Endodermal cell (in vitro differentiated cells): ENCODE results near the gene LRP3. TPM values are rescaled to one million over a fixed set of nuclear protein-coding genes. Genes with fewer than 3 reads are reported as not detected.

ENCODE experiments used
- DNase-seq: peaks from one replicate; pipeline ENCODE4 v3.0.0-alpha.2; 2017
- H3K27ac ChIP-seq: 2 replicates; pipeline ENCODE4 v1.5.1; 2013; ENCODE audit warnings: mild to moderate bottlenecking, low read depth, low read length, moderate library complexity
- H3K27me3 ChIP-seq: 2 replicates; pipeline ENCODE4 v1.6.1; 2013; ENCODE audit warnings: mild to moderate bottlenecking, low read length, moderate library complexity; ENCODE audit not compliant: insufficient read depth, control insufficient read depth, poor library complexity, severe bottlenecking
- H3K36me3 ChIP-seq: 2 replicates; pipeline ENCODE4 v1.7.0; 2013; ENCODE audit warnings: mild to moderate bottlenecking, low read length, moderate library complexity; ENCODE audit not compliant: control insufficient read depth, insufficient read depth
- H3K4me1 ChIP-seq: one replicate; pipeline ENCODE4 v1.7.0; 2013; ENCODE audit warnings: low read length; ENCODE audit not compliant: control insufficient read depth, insufficient read depth
- H3K4me3 ChIP-seq: 2 replicates; pipeline ENCODE4 v1.5.1; 2013; ENCODE audit warnings: mild to moderate bottlenecking, low read length, moderate library complexity
- H3K9ac ChIP-seq: 2 replicates; pipeline ENCODE4 v1.6.1; 2013; ENCODE audit warnings: mild to moderate bottlenecking, low read length, moderate library complexity; ENCODE audit not compliant: poor library complexity, severe bottlenecking; ENCODE audit errors: extremely low read depth
- H3K9me3 ChIP-seq: 2 replicates; pipeline ENCODE4 v1.6.1; 2013; ENCODE audit warnings: mild to moderate bottlenecking, low read length, moderate library complexity; ENCODE audit not compliant: control insufficient read depth
- H3K27ac Mint-ChIP-seq: 2 replicates; pipeline ENCODE4 v1.8.0; 2020; ENCODE audit warnings: mixed read lengths
- H3K27me3 Mint-ChIP-seq: 2 replicates; pipeline ENCODE4 v1.8.0; 2021; ENCODE audit warnings: mild to moderate bottlenecking, mixed read lengths; ENCODE audit not compliant: insufficient read depth
- H3K36me3 Mint-ChIP-seq: 2 replicates; pipeline ENCODE4 v1.8.0; 2020; ENCODE audit warnings: low read depth, mixed read lengths
- H3K4me1 Mint-ChIP-seq: 2 replicates; pipeline ENCODE4 v1.8.0; 2020; ENCODE audit warnings: mixed read lengths
- H3K4me3 Mint-ChIP-seq: 2 replicates; pipeline ENCODE4 v1.8.0; 2020; ENCODE audit warnings: mild to moderate bottlenecking, moderate library complexity, mixed read lengths
- H3K9me3 Mint-ChIP-seq: 2 replicates; pipeline ENCODE4 v1.8.0; 2020; ENCODE audit warnings: mild to moderate bottlenecking, mixed read lengths
- WGBS, 2 experiments: methylation state at CpG; one replicate each; pipeline versions ENCODE4 v1.1.5 to v1.1.7; 2013; ENCODE audit warnings: missing lambda C conversion rate in 2 of 2, mixed read lengths in 1 of 2; ENCODE audit not compliant: insufficient coverage in 1 of 2, insufficient read length in 1 of 2; 5-methylcytosine and 5-hydroxymethylcytosine counted together
- long read RNA-seq, 4 experiments: library from polyadenylated mRNA in 2 of 4; library from RNA in 1 of 4; library from capped mRNA in 1 of 4; stranded (forward) in 3 of 4; unstranded in 1 of 4; transcript quantifications; one replicate each; pipeline ENCODE4 v2.0.0, GENCODE V29; 2020 to 2021; ENCODE audit warnings: inconsistent platforms in 1 of 4
- polyA plus RNA-seq, 2 experiments: library from polyadenylated mRNA; stranded (reverse); fragments of 50-300 nt; gene quantifications; one replicate each; pipeline ENCODE4 v1.2.3, GENCODE V29; 2013
- total RNA-seq, 2 donors: library from RNA; stranded (reverse); fragmentation: NEBNext Ultra II Directional in 1 of 2; extraction: Animal tissue kit (Norgen Biotek cat#: 25700) in 1 of 2; gene quantifications; 2 replicates in 1 of 2; 3 replicates in 1 of 2; pipeline ENCODE4 v1.2.1, GENCODE V29; 2021
- TF ChIP-seq, protein P1 (sequence below): fragments of 200-600 bp; sonication (generic); conservative IDR thresholded peaks from 2 replicates; pipeline ENCODE4 v1.5.0; 2021; ENCODE audit warnings: antibody characterized with exemption, mild to moderate bottlenecking

Gene LRP3, protein sequence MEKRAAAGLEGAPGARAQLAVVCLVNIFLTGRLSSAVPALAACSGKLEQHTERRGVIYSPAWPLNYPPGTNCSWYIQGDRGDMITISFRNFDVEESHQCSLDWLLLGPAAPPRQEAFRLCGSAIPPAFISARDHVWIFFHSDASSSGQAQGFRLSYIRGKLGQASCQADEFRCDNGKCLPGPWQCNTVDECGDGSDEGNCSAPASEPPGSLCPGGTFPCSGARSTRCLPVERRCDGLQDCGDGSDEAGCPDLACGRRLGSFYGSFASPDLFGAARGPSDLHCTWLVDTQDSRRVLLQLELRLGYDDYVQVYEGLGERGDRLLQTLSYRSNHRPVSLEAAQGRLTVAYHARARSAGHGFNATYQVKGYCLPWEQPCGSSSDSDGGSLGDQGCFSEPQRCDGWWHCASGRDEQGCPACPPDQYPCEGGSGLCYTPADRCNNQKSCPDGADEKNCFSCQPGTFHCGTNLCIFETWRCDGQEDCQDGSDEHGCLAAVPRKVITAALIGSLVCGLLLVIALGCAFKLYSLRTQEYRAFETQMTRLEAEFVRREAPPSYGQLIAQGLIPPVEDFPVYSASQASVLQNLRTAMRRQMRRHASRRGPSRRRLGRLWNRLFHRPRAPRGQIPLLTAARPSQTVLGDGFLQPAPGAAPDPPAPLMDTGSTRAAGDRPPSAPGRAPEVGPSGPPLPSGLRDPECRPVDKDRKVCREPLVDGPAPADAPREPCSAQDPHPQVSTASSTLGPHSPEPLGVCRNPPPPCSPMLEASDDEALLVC
- 10 to 100 TPM; 21.2 to 34.4 TPM for total RNA-seq
- 34.1 TPM for polyA plus RNA-seq (2013, experiment 1 of 2)
- polyA plus RNA-seq (2013, experiment 2 of 2): 28.8 TPM
- long read RNA-seq, experiment 1, transcript LRP3-201 (7 exons, 3,807 nt): major isoform, 8 of 20 reads
- long read RNA-seq, experiment 1, partial matches to known transcripts: 7 of 20 reads
- long read RNA-seq, experiment 1, other reads (novel, unspliced or antisense): 1 of 20 reads
- long read RNA-seq, experiment 2, transcript LRP3-203 (3 exons, 3,278 nt): minor isoform, 5 of 103 reads
- long read RNA-seq, experiment 2, transcript LRP3-201 (7 exons, 3,807 nt): major isoform, 85 of 103 reads
- long read RNA-seq, experiment 2, partial matches to known transcripts: 6 of 103 reads
- long read RNA-seq, experiment 2, other reads (novel, unspliced or antisense): 7 of 103 reads
- long read RNA-seq, experiment 3, partial matches to known transcripts: 3 of 6 reads
- long read RNA-seq, experiment 3, other reads (novel, unspliced or antisense): 2 of 6 reads
- long read RNA-seq, experiment 4: 0 reads

DNA sequence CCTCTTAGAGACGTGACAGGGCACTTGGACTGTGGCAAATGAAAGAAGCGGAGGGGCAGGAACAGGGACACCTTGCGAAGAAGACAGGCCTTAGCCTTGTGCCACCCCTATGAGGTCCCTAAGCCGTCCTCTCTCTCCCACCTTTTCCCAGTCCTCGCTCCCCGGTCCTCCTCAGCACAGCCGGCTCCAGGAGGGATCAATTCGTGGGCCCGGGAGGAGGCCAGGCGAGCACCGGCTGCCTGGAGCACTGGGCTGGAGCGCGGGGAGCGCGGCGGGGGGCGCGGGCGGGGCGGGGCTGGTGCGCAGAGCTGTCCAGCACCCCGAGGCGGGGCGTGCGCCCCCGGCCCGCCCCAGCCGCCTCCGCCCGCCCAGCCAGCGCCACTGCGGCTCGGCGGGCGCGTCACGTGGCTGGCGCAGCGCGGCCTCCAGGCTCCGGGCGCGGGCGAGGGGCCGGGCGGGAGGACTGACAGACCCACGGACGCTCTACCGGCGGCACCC is at the start of gene LRP3:
LRP3 (plus strand) TSS at position 466 of the 498 bp plus-strand sequence. CDS start 456 bp downstream, outside the sequence.
- peak; percentile 80 for DNase-seq
- peaks cover 35% of the 10 kb centered on the region for H3K27me3 Mint-ChIP-seq

DNA sequence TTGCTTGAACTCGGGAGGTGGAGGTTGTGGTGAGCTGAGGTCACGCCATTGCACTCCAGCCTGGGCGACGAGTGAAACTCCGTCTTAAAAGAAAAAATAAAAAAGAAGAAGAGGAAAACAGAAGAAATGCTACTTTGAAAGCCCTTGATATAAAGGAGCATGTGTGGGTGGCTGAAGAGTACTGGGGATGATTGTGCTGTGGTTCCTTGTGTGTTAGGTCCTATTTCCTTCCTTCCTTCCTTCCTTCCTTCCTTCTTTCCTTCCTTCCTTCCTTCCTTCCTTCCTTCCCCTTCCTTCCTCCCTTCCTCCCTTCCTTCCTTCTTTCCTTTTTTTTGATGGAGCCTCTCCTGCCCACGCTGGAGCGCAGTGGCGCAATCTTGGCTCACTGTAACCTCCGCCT is 47.9 kb upstream of the LRP3 start:
- WGBS, 2 experiments: 85 to 96% methylated on average over 6 to 9 of the region's 9 CpGs
- Histone ChIP-seq H3K36me3 (no peaks in the 10 kb centered on the region), H3K27me3 (no peaks in the 10 kb centered on the region), H3K27ac (no peak overlapping the region), H3K4me3 (no peak overlapping the region), H3K9ac (no peak overlapping the region), H3K9me3 (no peaks in the 10 kb centered on the region), H3K4me1 (no peaks in the 10 kb centered on the region)
- TF ChIP-seq, protein P1, sequence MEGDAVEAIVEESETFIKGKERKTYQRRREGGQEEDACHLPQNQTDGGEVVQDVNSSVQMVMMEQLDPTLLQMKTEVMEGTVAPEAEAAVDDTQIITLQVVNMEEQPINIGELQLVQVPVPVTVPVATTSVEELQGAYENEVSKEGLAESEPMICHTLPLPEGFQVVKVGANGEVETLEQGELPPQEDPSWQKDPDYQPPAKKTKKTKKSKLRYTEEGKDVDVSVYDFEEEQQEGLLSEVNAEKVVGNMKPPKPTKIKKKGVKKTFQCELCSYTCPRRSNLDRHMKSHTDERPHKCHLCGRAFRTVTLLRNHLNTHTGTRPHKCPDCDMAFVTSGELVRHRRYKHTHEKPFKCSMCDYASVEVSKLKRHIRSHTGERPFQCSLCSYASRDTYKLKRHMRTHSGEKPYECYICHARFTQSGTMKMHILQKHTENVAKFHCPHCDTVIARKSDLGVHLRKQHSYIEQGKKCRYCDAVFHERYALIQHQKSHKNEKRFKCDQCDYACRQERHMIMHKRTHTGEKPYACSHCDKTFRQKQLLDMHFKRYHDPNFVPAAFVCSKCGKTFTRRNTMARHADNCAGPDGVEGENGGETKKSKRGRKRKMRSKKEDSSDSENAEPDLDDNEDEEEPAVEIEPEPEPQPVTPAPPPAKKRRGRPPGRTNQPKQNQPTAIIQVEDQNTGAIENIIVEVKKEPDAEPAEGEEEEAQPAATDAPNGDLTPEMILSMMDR: no peak
- peaks cover 3% of the 10 kb centered on the region for H3K27me3 Mint-ChIP-seq
- H3K9me3 Mint-ChIP-seq: no peaks in the 10 kb centered on the region
- no peak overlapping the region for H3K4me3 Mint-ChIP-seq
- H3K27ac Mint-ChIP-seq: no peak overlapping the region
- H3K36me3 Mint-ChIP-seq: no peaks in the 10 kb centered on the region
- no peaks in the 10 kb centered on the region for H3K4me1 Mint-ChIP-seq
- DNase-seq: no peak

More for the DNA sequence above, at the start of gene LRP3:
- WGBS, 2 experiments: 5 to 60% methylated on average over 1 to 50 of the region's 50 CpGs
- H3K36me3 Mint-ChIP-seq: peaks cover 10% of the 10 kb centered on the region
- no peaks in the 10 kb centered on the region for H3K9me3 Mint-ChIP-seq
- H3K4me1 ChIP-seq: no peaks in the 10 kb centered on the region
- H3K4me1 Mint-ChIP-seq: no peaks in the 10 kb centered on the region
- H3K4me3 ChIP-seq: peak within 1 kb of the TSS; percentile 74
- no peak within 1 kb of the TSS for H3K27ac Mint-ChIP-seq
- H3K9ac ChIP-seq: peak within 1 kb of the TSS; percentile 44
- no peaks in the 10 kb centered on the region for H3K9me3 ChIP-seq
- TF ChIP-seq, protein P1: no peak
- no peak within 1 kb of the TSS for H3K27ac ChIP-seq
- H3K36me3 ChIP-seq: no peaks in the 10 kb centered on the region
- H3K4me3 Mint-ChIP-seq: peak within 1 kb of the TSS; percentile 65
- H3K27me3 ChIP-seq: peaks cover 18% of the 10 kb centered on the region

DNA sequence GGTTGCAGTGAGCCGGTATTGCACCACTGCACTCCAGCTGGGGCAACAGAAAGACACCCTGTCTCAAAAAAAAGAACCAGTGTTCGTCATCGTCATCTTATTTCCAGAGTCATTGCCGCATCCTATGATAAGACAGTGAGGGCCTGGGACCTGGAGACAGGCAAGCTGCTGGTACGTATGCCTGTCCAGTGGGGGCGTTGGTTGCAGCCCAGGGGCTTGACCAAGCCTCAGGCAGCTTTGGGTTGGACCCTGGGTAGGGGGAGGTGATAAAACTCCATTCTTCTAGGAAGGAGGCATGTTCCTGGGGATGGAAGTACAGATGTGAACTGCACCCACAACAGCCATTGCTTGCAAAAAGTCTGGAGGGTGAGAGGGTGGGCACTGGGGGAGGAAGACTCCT is 46.6 kb upstream of the LRP3 start:
- H3K36me3 ChIP-seq: no peaks in the 10 kb centered on the region
- no peaks in the 10 kb centered on the region for H3K9me3 Mint-ChIP-seq
- H3K4me3 Mint-ChIP-seq: no peak overlapping the region
- no peak overlapping the region for H3K4me3 ChIP-seq
- H3K9me3 ChIP-seq: no peaks in the 10 kb centered on the region
- WGBS, 2 experiments: 89 to 95% methylated on average over 5 to 6 of the region's 6 CpGs
- no peak for DNase-seq
- no peak overlapping the region for H3K27ac Mint-ChIP-seq
- no peaks in the 10 kb centered on the region for H3K4me1 Mint-ChIP-seq
- H3K4me1 ChIP-seq: no peaks in the 10 kb centered on the region
- no peak overlapping the region for H3K9ac ChIP-seq
- H3K27me3 Mint-ChIP-seq: no peaks in the 10 kb centered on the region
- H3K36me3 Mint-ChIP-seq: no peaks in the 10 kb centered on the region
- no peak overlapping the region for H3K27ac ChIP-seq
- no peaks in the 10 kb centered on the region for H3K27me3 ChIP-seq
- TF ChIP-seq, protein P1: no peak
